Muscle layer of duodenum (tissue), 2 donors: Measurements from ENCODE around the gene GRID2.

Source experiments
- H3K27ac ChIP-seq: one replicate; pipeline ENCODE4 v1.7.0; 2013; ENCODE audit warnings: mild to moderate bottlenecking, low read length
- H3K27me3 ChIP-seq: one replicate; pipeline ENCODE4 v1.7.0; 2013; ENCODE audit warnings: low read depth, mild to moderate bottlenecking, control low read depth, low read length
- H3K36me3 ChIP-seq, 2 donors: one replicate each; pipeline ENCODE4 v1.7.0; 2013; ENCODE audit warnings: low read length in 2 of 2, control low read depth in 1 of 2, mild to moderate bottlenecking in 1 of 2; ENCODE audit not compliant: insufficient read depth in 2 of 2, control insufficient read depth in 1 of 2
- H3K4me1 ChIP-seq, 2 donors: one replicate each; pipeline ENCODE4 v1.7.0; 2013; ENCODE audit warnings: low read length in 2 of 2, mild to moderate bottlenecking in 2 of 2, control low read depth in 1 of 2, moderate library complexity in 1 of 2; ENCODE audit not compliant: insufficient read depth in 2 of 2, control insufficient read depth in 1 of 2
- H3K4me3 ChIP-seq, 2 donors: one replicate each; pipeline ENCODE4 v1.7.0; 2013; ENCODE audit warnings: low read length in 2 of 2, low read depth in 1 of 2, mild to moderate bottlenecking in 1 of 2
- H3K9me3 ChIP-seq, 2 donors: one replicate each; pipeline ENCODE4 v1.7.0; 2013; ENCODE audit warnings: low read length in 2 of 2, control low read depth in 1 of 2, mild to moderate bottlenecking in 1 of 2; ENCODE audit not compliant: control insufficient read depth in 1 of 2
- donor health status: healthy.

GRID2 gene

DNA sequence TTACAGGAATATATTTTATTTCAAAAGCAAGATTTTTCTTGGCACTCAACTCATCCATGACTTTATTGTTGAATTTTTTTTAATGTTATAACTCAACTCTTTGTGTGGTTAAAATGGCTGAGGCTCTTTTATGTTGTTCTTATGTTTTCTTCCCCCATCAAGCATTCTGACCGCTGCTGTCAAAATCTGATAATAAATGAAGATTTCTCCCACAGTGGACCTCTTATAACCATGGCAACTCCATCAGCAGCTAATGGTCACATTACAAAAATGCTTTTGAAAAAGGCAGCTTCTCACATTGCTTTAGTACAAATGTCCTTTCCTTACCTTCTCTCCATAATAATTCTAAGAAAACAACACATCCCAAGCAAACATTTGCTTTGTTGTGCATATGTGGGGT is 1428.7 kb downstream of the GRID2 start:
- H3K36me3 ChIP-seq = no peaks in the 10 kb centered on the region
- no peak overlapping the region for H3K27ac ChIP-seq
- H3K4me3 ChIP-seq = no peak overlapping the region
- H3K4me1 ChIP-seq = no peaks in the 10 kb centered on the region
- no peaks in the 10 kb centered on the region for H3K27me3 ChIP-seq
- H3K9me3 ChIP-seq = no peaks in the 10 kb centered on the region

DNA sequence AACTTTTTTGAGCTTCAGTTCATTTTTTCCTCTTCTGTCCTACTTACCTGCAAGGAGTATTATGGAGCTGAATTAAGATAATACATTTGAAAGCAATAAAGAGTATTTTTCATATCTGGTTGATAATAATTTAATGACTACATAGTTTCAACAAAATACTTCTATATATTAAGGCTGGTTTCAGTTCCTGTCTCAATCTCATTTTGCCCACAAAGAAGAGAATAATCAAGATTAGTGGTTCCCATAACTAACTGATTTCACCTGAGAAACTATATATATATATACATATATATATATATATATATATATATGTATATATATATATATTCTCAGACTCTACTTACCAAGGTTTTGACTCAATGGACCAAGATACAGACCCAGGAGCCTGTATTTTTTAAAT is 1437.1 kb downstream of the GRID2 start:
- no peaks in the 10 kb centered on the region for H3K9me3 ChIP-seq
- H3K36me3 ChIP-seq = no peaks in the 10 kb centered on the region
- H3K4me1 ChIP-seq = no peaks in the 10 kb centered on the region
- H3K4me3 ChIP-seq = no peak overlapping the region
- no peaks in the 10 kb centered on the region for H3K27me3 ChIP-seq
- H3K27ac ChIP-seq = no peak overlapping the region

DNA sequence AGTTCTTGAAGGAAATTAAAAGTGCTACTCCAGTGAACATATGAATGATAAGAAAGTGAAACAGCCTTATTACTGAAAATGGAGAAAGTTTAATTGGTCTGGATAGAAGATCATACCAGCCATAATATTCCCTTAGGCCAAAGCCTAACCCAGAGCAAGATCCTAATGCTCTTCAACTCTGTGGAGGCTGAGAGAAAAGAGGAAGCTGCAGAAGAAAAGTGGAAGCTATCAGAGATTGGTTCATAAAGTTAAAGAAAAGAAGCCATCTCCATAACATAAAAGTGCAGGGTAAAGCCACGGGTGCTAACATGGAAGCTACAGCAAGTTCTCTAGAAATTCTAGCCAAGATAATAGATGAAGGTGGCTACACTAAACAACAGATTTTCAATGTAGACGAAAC is 1439.3 kb downstream of the GRID2 start:
- H3K27me3 ChIP-seq = no peaks in the 10 kb centered on the region
- no peaks in the 10 kb centered on the region for H3K9me3 ChIP-seq
- H3K4me3 ChIP-seq = no peak overlapping the region
- no peaks in the 10 kb centered on the region for H3K36me3 ChIP-seq
- no peaks in the 10 kb centered on the region for H3K4me1 ChIP-seq
- no peak overlapping the region for H3K27ac ChIP-seq

DNA sequence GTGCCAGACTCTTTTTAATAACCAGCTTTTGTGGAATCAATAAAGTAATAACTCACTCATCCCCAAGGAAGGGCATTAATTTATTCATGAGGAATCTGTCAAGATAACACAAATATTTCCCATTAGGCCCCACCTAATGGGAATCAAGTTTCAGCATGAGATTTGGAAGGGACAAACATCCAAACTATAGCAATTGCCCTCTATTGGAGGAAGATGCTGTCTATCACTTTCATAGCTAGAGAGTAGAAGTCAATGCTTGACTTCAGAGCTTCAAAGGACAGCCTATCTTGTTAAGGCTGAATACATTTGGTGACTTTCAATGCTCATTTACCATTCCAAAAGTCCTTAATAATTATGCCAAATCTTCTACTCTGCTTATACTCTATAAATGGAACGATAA is 1439.9 kb downstream of the GRID2 start:
- Histone ChIP-seq H3K4me1 (no peaks in the 10 kb centered on the region), H3K9me3 (no peaks in the 10 kb centered on the region), H3K36me3 (no peaks in the 10 kb centered on the region), H3K27ac (no peak overlapping the region), H3K4me3 (no peak overlapping the region), H3K27me3 (no peaks in the 10 kb centered on the region)

DNA sequence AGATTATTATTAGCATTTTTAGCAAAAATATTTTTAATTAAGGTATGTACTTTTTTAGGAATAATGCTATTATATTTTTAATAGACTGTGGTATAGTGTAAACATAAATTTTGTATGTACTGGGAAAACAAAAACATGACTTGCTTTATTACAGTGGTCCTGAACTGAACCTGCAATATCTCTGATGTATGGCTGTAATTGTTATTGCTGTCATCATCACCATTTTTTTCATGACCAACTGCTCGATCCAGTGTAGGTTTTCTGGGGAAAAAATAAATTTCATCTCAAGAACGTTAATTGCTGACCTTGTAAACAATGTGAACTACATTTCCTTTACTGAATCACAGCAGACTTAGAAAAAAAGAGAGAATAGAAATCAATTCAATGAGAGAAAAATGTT is 1441.2 kb downstream of the GRID2 start:
- Histone ChIP-seq H3K27me3 (no peaks in the 10 kb centered on the region), H3K9me3 (no peaks in the 10 kb centered on the region), H3K27ac (no peak overlapping the region), H3K4me3 (no peak overlapping the region), H3K36me3 (no peaks in the 10 kb centered on the region), H3K4me1 (no peaks in the 10 kb centered on the region)

DNA sequence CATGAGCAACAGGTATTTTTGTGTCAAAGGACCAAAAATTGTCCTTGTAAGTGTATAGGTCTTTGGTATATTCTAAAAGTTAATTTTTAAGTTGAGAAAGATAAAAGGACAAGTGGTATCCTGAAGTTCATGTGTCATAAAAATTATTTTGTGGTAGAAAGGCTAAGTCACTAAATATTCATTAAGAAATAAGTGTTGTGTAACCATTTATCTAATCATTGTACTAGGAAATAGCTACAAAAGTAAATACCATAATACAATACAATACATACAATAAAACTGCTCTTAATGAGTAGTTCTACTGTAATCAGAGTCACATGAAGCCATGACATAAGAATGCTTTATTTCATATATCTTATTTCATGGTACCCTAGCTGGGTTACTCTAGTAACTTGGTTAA is 1442.3 kb downstream of the GRID2 start:
- H3K9me3 ChIP-seq = no peaks in the 10 kb centered on the region
- H3K27me3 ChIP-seq = no peaks in the 10 kb centered on the region
- H3K27ac ChIP-seq = no peak overlapping the region
- no peak overlapping the region for H3K4me3 ChIP-seq
- H3K4me1 ChIP-seq = no peaks in the 10 kb centered on the region
- H3K36me3 ChIP-seq = no peaks in the 10 kb centered on the region

DNA sequence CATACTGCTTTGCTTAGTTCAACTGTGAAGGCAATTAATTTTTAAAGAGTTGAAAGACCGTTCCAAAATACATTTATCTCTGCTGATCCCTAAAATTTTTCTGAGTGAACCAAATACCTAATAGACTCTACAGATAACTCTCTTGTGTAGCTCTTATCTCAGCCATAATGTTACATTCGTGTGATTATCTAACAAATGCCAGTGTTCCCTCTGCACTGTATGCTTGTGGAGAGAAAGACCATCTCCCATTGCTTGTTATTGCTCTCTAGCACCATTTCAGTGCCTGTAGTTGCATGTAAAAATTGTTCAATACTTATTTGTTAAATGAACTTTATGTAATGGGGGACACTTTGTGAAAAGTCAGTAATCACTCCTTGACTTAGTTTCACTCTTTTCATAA is 1443.5 kb downstream of the GRID2 start:
- H3K36me3 ChIP-seq = no peaks in the 10 kb centered on the region
- H3K9me3 ChIP-seq = no peaks in the 10 kb centered on the region
- no peak overlapping the region for H3K4me3 ChIP-seq
- H3K27me3 ChIP-seq = no peaks in the 10 kb centered on the region
- H3K4me1 ChIP-seq = no peaks in the 10 kb centered on the region
- H3K27ac ChIP-seq = no peak overlapping the region

DNA sequence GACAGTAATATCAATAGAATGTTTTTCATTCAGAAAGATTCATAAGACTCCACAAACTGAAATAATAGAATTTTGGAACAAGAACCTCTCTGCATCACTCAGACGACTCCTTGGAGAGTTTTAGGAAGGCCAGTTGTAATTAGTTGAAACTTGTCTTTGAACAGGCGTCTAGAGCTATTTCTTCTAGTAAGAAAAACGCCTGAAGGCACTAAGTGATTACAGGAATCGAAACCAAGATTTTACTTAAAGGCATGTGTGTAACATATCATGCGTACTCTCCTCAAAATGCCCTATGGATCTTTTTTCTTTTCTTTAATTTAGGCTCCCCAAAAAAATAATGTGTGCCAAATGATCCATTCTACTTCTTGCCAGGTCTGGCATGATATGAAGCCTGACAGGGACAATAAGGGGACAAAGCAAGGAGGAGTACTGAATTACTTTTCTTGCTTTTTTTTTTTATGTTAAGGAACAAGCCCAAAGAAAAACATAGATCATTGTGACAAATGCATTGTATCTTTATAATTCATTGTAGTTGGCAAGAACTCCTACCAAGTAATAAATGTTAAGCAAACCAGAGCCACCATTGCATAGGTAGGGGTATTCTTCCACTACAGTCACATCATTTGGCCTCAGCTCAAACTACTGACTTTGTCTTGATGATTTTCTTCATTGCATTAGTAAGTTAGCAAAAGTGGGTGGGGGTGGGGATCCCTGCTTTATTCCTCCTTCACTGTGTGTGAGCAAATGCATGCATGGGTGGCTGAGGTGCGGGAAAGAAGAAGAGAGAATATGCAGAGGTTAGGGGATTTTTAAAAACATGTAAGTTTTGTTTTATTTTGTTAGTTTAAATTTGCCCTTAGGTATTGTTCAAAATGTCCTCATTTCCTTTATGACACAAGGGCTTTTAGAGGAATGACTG is 1444.9 kb downstream of the GRID2 start:
- Histone ChIP-seq H3K36me3 (no peaks in the 10 kb centered on the region), H3K9me3 (no peaks in the 10 kb centered on the region), H3K27me3 (no peaks in the 10 kb centered on the region), H3K4me1 (no peaks in the 10 kb centered on the region), H3K27ac (no peak overlapping the region), H3K4me3 (no peak overlapping the region)

DNA sequence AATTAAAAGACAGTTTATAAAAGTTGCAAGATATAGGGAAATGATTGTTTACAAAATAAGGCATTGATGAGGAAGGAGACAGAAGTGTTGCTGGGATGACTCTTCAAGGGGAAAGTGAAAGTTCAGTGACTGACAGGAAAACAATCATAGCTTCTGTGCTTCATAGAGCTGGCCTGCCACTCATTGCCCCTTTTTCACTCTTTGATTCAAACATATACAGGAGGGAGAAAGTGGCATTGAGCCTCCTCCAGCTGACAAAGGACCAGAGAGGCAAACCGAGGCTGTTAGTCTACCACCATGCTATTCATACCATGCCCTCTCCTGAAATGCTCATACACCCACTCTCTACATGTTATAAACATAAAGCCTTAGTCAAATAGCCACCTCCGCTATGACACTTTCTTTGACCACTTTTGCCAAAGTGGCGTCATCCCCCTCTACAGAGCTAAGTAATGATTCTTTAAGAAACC is 1445.6 kb downstream of the GRID2 start:
- H3K27ac ChIP-seq = no peak overlapping the region
- no peak overlapping the region for H3K4me3 ChIP-seq
- no peaks in the 10 kb centered on the region for H3K4me1 ChIP-seq
- no peaks in the 10 kb centered on the region for H3K9me3 ChIP-seq
- no peaks in the 10 kb centered on the region for H3K36me3 ChIP-seq
- no peaks in the 10 kb centered on the region for H3K27me3 ChIP-seq

DNA sequence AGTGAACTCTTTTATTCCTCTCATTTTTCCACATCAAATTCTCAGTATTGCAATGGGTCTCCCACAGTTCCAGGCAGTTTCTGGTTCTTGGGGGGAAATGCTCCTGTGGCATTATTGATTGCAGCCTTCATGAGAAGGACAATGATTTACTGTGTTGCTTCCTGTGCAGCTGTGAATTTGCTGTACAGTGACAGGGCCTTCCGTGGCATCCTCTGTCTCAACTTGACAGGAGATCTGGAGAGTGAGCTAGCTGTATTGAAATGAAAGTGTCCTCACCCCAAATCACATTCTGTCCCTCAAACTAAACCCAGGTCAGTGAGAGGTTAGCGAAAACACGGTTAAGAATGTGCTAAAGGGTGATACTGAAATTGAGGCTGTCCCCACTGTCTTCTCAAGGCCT is 1447.6 kb downstream of the GRID2 start:
- Histone ChIP-seq H3K36me3 (no peaks in the 10 kb centered on the region), H3K4me1 (no peaks in the 10 kb centered on the region), H3K9me3 (no peaks in the 10 kb centered on the region), H3K27ac (no peak overlapping the region), H3K4me3 (no peak overlapping the region), H3K27me3 (no peaks in the 10 kb centered on the region)

DNA sequence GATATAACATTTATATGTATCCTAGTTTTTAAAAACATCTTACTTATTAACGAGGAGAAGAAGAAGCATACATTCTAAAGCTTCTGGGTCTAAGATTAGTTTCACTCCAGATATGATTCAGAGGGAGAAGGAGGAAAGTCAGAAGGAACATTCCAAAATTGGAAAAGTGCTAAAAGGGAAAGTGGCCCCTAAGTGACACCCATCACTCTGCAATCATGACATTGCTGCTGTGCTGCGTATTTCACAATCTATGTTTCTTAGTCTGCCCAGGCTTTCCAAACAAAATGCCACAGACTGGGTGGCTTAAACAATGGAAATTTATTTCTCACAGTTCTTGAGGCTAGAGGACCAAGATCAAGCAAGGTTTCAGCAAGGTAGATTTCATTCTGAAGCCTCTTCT is 1452.3 kb downstream of the GRID2 start:
- Histone ChIP-seq H3K9me3 (no peaks in the 10 kb centered on the region), H3K27ac (no peak overlapping the region), H3K36me3 (no peaks in the 10 kb centered on the region), H3K4me1 (no peaks in the 10 kb centered on the region), H3K4me3 (no peak overlapping the region), H3K27me3 (no peaks in the 10 kb centered on the region)

DNA sequence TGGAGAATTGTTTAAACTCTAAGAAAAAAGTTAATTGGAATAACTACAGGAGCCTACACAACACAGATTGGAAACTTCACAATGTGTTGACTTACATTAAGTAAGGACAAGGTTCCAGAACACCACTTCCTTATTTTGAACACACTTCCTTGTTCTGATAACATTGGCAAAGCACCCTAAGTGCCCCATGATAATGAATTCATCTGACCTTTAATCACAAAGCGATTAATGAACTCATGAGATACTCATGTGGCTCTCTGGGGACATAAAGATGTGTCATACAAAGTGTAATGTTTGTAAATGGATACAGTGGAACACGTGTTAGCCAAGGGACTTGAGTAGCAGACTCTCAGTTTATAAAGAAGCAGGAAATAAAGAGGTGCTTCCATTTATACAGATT is 1455.7 kb downstream of the GRID2 start:
- no peaks in the 10 kb centered on the region for H3K36me3 ChIP-seq
- no peak overlapping the region for H3K4me3 ChIP-seq
- H3K9me3 ChIP-seq = no peaks in the 10 kb centered on the region
- H3K27ac ChIP-seq = no peak overlapping the region
- H3K4me1 ChIP-seq = no peaks in the 10 kb centered on the region
- no peaks in the 10 kb centered on the region for H3K27me3 ChIP-seq
